Vagina (tissue), 2 donors: ENCODE data around the gene AQP5.

Source experiments
- CTCF ChIP-seq, 3 experiments: fragments of 450-650 bp in 2 of 3; fragments of 200-600 bp in 1 of 3; sonication (generic) in 1 of 3; IDR thresholded peaks; one replicate each; pipeline ENCODE4 v1.5.1; 2017 to 2019; ENCODE audit warnings: antibody characterized with exemption in 3 of 3, mild to moderate bottlenecking in 2 of 3, moderate library complexity in 2 of 3
- POLR2A ChIP-seq, 2 donors: fragments of 450-650 bp; IDR thresholded peaks; one replicate each; pipeline ENCODE4 v1.6.1; 2017; ENCODE audit warnings: antibody characterized with exemption in 2 of 2, mild to moderate bottlenecking in 2 of 2, moderate library complexity in 2 of 2
- POLR2AphosphoS5 ChIP-seq, 2 donors: sonication (generic); formaldehyde crosslinking; IDR thresholded peaks; one replicate each; pipeline ENCODE4 v1.9.0; 2017; ENCODE audit warnings: antibody characterized with exemption in 2 of 2, mild to moderate bottlenecking in 2 of 2, low read depth in 1 of 2; ENCODE audit not compliant: insufficient read depth in 1 of 2

- TF ChIP-seq POLR2AphosphoS5 (IDR thresholded peaks at IDR 0.05; ENCODE audit: insufficient read depth in 1 of 2, low read depth in 1 of 2) (no peak), POLR2A (IDR thresholded peaks at IDR 0.05) (no peak), CTCF (IDR thresholded peaks at IDR 0.05) (no peak)
Observed at GRCh38 chr12:49980501-49981349, 19.1 kb downstream of the AQP5 start.
